GM19397 (cell line): ENCODE results near the gene TRMT61A.

Experiments
- ATAC-seq: cut with Tn5 transposase; IDR thresholded peaks from one replicate; pipeline ENCODE4 v1.9.1; 2021; ENCODE audit warnings: mild to moderate bottlenecking, moderate library complexity; ENCODE audit not compliant: unreplicated experiment

Gene TRMT61A

GRCh38 chr14:103528587-103529382 is at the start of gene TRMT61A:
Gene TRMT61A (plus strand): TSS chr14:103529196. CDS start chr14:103529979, 783 bp downstream.
- no peak for ATAC-seq

- no peak for ATAC-seq
Observed at GRCh38 chr14:103480595-103480994, 48.4 kb upstream of the TRMT61A start.

- no peak for ATAC-seq
Observed at GRCh38 chr14:103483600-103483999, 45.4 kb upstream of the TRMT61A start.

- ATAC-seq = no peak
Observed at GRCh38 chr14:103485504-103485903, 43.5 kb upstream of the TRMT61A start.

- no peak for ATAC-seq
Observed at GRCh38 chr14:103488071-103488470, 40.9 kb upstream of the TRMT61A start.

DNA sequence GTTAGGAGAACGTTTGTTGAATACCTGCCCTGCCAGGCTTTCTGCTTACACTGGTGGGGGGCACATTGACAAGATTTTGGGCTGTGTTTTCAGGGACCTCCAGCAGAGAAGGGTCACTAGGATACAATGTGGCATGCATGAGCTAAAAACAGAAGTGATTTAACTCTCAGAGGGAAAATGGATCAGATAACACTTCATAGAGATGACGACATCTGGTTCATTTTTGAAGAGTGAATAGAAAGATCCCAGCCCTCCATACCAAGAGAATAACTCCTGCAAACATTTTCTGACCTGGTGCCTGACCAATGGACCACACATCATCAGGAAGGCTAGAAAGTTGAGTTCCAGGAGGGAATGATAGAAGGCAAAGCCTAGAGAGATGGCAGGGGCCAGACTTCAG is 40.0 kb upstream of the TRMT61A start:
- ATAC-seq = no peak

- ATAC-seq = no peak
Observed at GRCh38 chr14:103489621-103490020, 39.4 kb upstream of the TRMT61A start.

DNA sequence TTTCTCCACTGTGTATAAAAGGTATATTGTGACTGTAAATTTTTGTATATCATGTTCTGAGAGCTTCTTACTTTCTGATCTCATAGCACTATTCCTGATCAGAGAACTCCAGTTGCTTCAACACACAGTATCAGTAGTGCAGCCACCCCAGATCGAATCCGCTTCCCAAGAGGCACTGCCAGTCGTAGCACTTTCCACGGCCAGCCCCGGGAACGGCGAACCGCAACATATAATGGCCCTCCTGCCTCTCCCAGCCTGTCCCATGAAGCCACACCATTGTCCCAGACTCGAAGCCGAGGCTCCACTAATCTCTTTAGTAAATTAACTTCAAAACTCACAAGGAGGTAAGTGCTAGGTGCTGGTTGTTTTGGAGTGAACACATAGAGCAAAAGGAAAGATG is 37.3 kb upstream of the TRMT61A start:
- ATAC-seq = no peak

DNA sequence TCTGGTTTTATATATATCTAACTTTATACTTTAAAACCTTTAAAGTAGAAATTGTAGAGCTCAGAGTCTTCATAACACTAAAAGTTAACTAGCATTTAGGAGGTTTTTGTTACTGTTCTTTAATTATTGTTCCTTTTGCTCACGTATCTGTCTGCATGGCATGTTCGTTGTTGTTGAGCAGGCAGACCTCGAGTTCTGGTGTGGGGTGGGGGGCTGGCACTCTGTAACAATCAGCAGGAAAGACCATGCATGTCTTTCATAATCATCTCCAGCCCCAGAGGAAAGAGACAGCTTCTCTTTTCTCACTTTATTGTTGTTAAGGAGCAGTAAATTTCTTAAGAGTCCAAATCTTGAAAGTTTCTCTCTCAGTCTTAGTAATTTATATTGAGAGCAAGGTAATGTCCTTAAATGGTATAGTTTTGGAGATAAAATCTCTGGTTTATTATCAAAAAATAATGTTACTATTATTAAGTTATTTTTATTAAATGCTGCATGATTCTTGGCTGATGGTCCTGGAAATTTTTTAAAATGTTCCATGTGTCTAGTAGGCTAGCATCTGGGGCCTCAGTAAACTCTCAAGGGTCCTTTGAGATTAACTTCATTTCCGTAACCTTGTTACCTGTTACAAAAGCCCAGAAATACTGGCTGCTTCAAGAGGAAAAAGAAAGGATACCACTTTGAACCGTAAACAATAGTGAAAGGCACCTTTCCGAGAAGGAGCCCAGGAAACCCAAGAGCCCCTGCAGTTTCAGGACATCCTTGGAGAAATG is 36.7 kb upstream of the TRMT61A start:
- no peak for ATAC-seq

DNA sequence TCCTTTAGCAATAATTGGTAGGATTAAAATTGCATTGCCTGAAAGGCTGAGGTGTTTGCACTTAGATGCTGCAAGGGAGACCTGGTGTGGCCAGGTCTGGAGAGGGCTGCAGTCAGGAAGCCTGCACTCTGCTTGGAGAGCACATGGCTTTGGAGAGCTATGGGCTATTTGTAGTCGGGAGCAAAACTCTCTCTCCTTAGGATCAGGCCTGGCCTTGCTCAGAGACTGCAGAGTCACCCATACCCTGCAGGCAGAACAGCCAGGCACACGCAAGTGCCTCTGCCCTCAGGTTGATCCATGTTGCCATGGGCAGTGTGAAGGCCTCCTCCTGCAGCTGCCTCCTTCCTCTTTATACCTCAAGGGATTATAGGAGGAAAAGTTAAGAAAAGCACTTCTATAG is 33.1 kb upstream of the TRMT61A start:
- ATAC-seq = no peak

GRCh38 chr14:103496776-103497175 is 32.2 kb upstream of the TRMT61A start:
- ATAC-seq = no peak

DNA sequence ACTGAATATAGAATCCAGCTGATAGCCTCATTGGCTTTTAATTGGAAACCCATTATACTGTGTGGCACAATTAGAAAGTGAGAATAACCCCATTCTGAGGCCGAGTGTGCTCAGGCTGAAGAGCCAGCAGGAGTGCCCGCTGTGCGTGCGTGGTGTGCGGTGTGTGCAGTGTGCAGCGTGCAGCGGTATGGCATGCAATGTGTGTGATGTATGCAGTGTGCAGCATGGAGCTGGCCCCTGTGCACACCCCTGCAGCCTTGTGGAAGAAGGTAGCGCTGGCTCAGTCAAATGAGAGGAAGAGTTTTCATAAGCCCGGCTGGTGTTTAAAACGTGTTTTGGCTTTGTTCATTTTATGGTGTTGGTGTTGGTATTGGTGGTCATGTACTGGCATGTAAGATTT is 29.3 kb upstream of the TRMT61A start:
- no peak for ATAC-seq

DNA sequence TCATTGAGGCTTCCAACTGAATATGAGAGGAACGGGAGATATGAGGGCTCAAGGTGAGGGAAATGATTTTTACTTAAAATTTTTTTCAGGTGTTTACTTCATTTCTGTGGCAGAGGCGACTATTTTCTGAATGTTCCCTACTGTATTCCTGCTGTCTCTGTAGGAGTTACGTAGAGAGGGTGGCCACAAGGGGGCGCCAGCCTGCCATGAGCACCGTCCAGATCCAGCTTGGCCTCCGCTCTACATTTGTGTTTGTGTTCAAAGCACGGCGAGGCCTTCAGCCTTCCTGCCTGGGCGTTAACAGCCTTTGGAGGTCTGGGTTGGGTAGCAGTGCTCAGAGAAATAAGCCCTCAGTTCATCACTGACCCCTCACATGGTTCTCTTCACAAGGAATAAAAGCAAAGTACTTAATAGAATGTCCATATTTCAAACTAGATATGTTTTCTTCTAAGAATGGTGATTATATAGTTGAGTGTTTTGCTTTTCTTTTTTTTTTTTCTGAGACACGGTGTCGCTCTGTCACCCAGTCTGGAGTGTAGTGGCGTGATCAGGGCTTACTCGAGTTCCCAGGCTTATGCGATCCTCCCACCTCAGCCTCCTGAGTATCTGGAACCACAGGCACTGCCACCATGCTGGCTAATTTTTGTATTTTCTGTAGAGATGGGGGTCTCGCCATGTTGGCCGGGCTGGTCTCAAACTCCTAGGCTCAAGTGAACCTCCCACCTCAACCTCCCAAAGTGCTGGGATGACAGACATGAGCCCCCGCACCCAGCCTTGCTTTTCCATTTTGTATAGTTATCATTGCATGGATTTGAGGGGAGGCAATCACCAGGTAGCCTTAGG is 28.6 kb upstream of the TRMT61A start:
- no peak for ATAC-seq

DNA sequence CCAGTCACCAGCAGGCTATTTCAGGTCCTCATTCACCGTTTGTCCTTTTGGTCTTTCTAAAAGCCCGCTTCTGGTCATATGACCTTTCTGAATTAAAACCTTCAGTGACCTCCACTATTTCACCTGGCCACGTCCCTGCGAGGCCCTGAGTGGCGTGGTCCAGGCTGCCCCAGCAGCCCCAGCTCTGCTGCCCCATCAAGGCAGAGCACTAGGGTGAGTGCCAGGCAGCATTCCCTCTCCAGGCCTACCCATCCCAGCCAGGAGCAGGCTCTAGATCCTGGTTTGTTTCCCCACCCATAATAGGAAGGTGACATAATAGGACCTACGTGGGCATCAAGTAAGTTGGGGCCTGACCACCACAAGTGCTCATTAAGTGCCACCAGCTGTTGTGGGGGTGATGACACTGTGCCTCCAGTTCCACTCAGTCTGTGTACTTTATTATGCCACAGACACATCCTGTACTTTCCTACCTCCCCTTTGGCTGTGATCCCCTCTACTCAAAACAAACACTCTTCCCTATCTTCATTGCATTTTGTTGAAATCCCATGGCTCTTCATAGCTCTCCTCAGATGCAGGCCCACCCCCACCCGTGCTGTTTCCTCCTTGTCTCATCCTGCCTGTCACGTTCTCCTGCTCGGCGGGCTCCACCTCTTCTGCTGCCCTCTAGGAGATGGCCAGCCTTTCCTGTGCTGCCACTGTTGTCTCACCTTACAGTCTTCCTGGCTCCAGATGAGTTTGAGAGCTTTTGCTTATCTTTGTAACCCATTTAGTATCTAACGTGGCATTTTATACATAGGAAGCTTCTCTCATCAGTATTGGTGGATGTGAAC is 27.7 kb upstream of the TRMT61A start:
- ATAC-seq = no peak

DNA sequence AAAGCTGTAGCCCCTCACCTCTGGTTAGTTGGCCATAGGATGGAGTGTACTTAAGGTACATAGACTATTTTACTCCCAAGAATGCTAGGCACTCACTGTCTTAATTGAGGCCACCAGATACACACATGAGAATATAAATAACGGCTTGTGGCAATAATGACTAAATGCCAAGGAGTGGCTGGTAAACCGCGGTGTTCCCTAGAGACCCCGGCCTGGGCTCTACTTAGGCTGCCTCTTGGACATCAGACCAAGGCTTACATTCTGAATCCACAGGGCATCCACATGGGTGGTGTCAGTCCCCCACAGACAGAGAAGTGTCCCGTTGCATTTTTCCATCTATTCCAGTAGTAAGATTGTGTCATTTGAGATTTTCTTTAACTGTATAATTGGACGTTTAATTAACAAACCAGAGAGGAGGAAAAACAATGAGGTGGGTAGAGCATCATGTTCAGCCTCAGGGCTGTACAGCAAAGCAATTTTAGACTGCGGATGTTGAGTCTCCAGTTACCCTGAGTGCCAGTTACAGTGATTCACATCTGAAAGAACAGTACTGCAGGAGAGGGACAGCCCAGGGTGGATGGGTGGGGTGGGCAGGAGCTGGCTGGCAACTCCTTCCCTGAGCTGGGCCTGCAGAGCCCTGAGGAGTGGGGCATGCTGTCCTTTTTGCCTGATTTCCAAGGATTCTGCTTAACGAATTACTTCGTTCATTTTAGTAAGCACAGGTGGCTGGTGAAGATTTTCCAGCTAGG is 26.9 kb upstream of the TRMT61A start:
- no peak for ATAC-seq

- no peak for ATAC-seq
Observed at GRCh38 chr14:103502877-103503276, 26.1 kb upstream of the TRMT61A start.

- no peak for ATAC-seq
Observed at GRCh38 chr14:103503296-103503695, 25.7 kb upstream of the TRMT61A start.

DNA sequence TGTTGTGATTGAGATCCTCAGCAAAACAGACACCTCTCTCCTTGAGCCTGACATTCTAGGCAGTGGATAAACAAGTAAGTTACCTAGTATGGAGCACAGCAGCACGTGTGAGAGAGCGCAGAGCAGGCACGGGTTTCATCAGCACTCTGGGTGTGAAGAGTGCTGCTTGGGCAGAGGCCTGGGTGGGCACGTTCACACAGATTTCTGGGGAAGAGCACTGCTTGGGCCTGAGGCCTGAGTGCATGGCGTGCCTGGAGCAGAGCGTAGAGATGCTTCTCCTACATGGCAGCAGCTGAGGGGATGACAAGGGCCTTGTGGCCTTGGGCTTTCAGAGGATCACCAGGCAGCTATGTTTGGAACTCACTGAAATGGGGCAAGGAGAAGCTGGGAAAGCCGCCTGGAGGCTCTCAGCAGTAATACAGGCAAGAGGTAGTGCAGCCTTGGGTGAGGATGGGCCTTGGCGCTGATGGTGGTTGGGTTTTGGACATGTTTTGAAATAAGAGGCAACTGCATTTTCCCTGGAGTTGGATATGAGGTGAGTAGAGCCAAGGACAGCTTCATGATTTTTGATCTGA is 23.9 kb upstream of the TRMT61A start:
- ATAC-seq = no peak

GRCh38 chr14:103507751-103508150 is 21.2 kb upstream of the TRMT61A start:
- ATAC-seq = no peak
